Measurements from ENCODE around the gene ST6GAL2. TPM values are rescaled to one million over a fixed set of nuclear protein-coding genes. Genes with fewer than 3 reads are reported as not detected.

The ST6GAL2 gene
- total and polyA plus RNA-seq, 2 of the 8 experiments (the other 6 are each of a cell fraction or from before 2014, with no cell fraction given): 2.7 to 17.5 TPM

- Histone ChIP-seq H2BK5ac (ENCODE audit: low read depth, low read length) (no peak overlapping the region), H3K14ac (ENCODE audit: insufficient read length) (no peak overlapping the region), H3K4me3 (ENCODE audit: extremely low read depth in 1 of 4, insufficient read depth in 2 of 4, low read depth in 3 of 4, low read length in 4 of 4) (no peak overlapping the region), H4K8ac (ENCODE audit: extremely low read depth, insufficient read depth, low read length) (no peak overlapping the region), H2BK120ac (replicated peaks; ENCODE audit: low read depth, low read length) (no peak overlapping the region), H2BK12ac (ENCODE audit: low read depth, low read length) (no peak overlapping the region), H3K79me2 (ENCODE audit: control insufficient read depth in 1 of 2, insufficient read depth in 2 of 2, low read length in 2 of 2) (no peaks in the 10 kb centered on the region), H4K20me1 (replicated peaks in 1 of 2; ENCODE audit: control insufficient read depth in 1 of 2, insufficient read depth in 2 of 2, low read length in 2 of 2) (no peaks in the 10 kb centered on the region), H3K79me1 (ENCODE audit: low read depth, low read length) (no peaks in the 10 kb centered on the region), H3K18ac (ENCODE audit: extremely low read depth, low read length) (no peak overlapping the region), H4K91ac (replicated peaks; ENCODE audit: insufficient read length, low read length) (no peak overlapping the region), H3K23ac (ENCODE audit: insufficient read length) (no peak overlapping the region), H2BK15ac (ENCODE audit: low read length) (no peak overlapping the region), H2AK5ac (ENCODE audit: low read depth, low read length) (no peak overlapping the region), H3K4me2 (ENCODE audit: insufficient read depth in 1 of 2, low read depth in 2 of 2, low read length in 2 of 2) (no peak overlapping the region), H3K23me2 (ENCODE audit: low read depth, low read length) (no peaks in the 10 kb centered on the region), H3K27ac (ENCODE audit: low read depth, low read length) (no peak overlapping the region), H3K9ac (replicated peaks in 1 of 4; ENCODE audit: extremely low read depth in 1 of 4, low read depth in 3 of 4, low read length in 3 of 4) (no peak overlapping the region), H2BK20ac (ENCODE audit: low read length) (no peak overlapping the region), H3K4ac (replicated peaks; ENCODE audit: insufficient read length, low read depth, low read length) (no peak overlapping the region), H3K36me3 (ENCODE audit: control insufficient read depth in 2 of 4, insufficient read depth in 4 of 4, low read length in 3 of 4) (no peaks in the 10 kb centered on the region), H4K5ac (ENCODE audit: insufficient read length, low read depth, low read length) (no peak overlapping the region), H3K56ac (replicated peaks; ENCODE audit: insufficient read length, low read depth, low read length) (no peak overlapping the region), H3K9me3 (ENCODE audit: insufficient read depth in 2 of 2, low read depth in 1 of 2, low read length in 1 of 2) (no peaks in the 10 kb centered on the region), H2AFZ (ENCODE audit: low read length) (no peak overlapping the region), H3K27me3 (replicated peaks in 1 of 4; ENCODE audit: control insufficient read depth in 3 of 4, extremely low read depth in 1 of 4, insufficient read depth in 3 of 4, low read length in 3 of 4) (no peaks in the 10 kb centered on the region), H3K4me1 (replicated peaks in 1 of 4; ENCODE audit: control insufficient read depth in 3 of 4, insufficient read depth in 4 of 4, low read length in 3 of 4) (no peaks in the 10 kb centered on the region)
- TF ChIP-seq SRF (IDR thresholded peaks at IDR 0.05; ENCODE audit: low read depth, low read length): no peak
- TF ChIP-seq FOSL1 (IDR thresholded peaks at IDR 0.05; ENCODE audit: insufficient read depth, low read depth, low read length): no peak
- 94% methylated on average over 3 of the region's 3 CpGs; no CpG with 5 or more reads in 1 of the 2 experiments for WGBS, 2 experiments (ENCODE audit: extremely low coverage in 1 of 2, insufficient coverage in 1 of 2, insufficient read length in 1 of 2, insufficient replicate concordance in 2 of 2, low coverage in 1 of 2, low lambda C conversion rate in 2 of 2, missing lambda C conversion rate in 1 of 2)
- CTCF ChIA-PET (ENCODE audit: partially characterized antibody): interaction anchor here (0.9 kb wide), 1 partner anchor 20 kb away, joined by 3 read pairs; no protein-coding TSS in a partner anchor
- no peak for DNase-seq (ENCODE audit: low read depth in 1 of 2, low spot score in 2 of 2)
- POLR2A ChIA-PET (ENCODE audit: partially characterized antibody): no interaction called here
- no peak for FAIRE-seq
Observed at GRCh38 chr2:106781196-106781595, 104.8 kb downstream of the ST6GAL2 start.

Measured in H1 (cell line).